ENCODE data around the gene HSF4. TPM values are rescaled to one million over a fixed set of nuclear protein-coding genes. Genes with fewer than 3 reads are reported as not detected.

Gene HSF4
- total RNA-seq, 1 donor from 2014 or later, result 64.9 TPM

- peaks cover 35 to 38% of the 10 kb centered on the region in 2 donors for H3K36me3 ChIP-seq
- no peak for TF ChIP-seq CTCF (IDR thresholded peaks at IDR 0.05)
- H3K4me3 ChIP-seq, result peak overlapping the region; percentile 93 to 99
- H3K4me1 ChIP-seq, result peaks cover 13 to 14% of the 10 kb centered on the region in 2 donors
- H3K27ac ChIP-seq, result peak overlapping the region; percentile 79 to 87
- H3K27me3 ChIP-seq, result no peaks in the 10 kb centered on the region
- DNase-seq (ENCODE audit: low spot score in 2 of 2), result no peak
- H3K9me3 ChIP-seq, result no peaks in the 10 kb centered on the region
- intact Hi-C loops (cut with DNase I), result loop anchor here (2.0 kb wide), 1 partner anchor 34 kb away; the partner anchor contains the start of gene TMEM208
Measured at GRCh38 chr16:67192781-67193361, 28.3 kb downstream of the HSF4 start.

DNA sequence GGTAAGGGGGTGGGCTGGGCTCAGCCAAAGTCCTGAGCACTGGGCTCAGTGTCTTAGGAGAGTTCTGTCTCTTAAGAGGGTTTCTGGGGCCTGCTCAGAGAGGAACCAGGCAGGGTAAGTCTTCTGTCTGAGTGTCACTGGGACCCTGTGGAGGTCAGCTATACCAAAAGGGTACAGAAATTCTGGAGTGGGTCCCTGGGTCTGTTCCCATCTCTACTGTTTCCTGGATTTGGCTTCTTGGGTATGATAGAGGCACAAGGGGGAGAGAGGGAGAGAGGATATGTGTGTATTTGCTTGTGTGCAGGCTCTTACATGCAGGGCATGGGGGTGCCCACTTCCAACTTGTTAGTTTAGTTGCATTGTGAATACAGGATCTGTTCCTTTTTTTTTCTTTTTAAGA, 29.0 kb downstream of the HSF4 start:
- no peak for DNase-seq (ENCODE audit: low spot score in 2 of 2)
- intact Hi-C loops (cut with DNase I), result loop anchor here (2.0 kb wide), 1 partner anchor 33 kb away; the partner anchor contains the start of gene TMEM208
- Histone ChIP-seq H3K27ac (no peak overlapping the region), H3K36me3 (peaks cover 40 to 44% of the 10 kb centered on the region in 2 donors), H3K4me1 (peaks cover 13 to 14% of the 10 kb centered on the region in 2 donors), H3K27me3 (no peaks in the 10 kb centered on the region), H3K9me3 (no peaks in the 10 kb centered on the region), H3K4me3 (peak overlapping the region; percentile 93 to 99)
- TF ChIP-seq CTCF (IDR thresholded peaks at IDR 0.05), result no peak

DNA sequence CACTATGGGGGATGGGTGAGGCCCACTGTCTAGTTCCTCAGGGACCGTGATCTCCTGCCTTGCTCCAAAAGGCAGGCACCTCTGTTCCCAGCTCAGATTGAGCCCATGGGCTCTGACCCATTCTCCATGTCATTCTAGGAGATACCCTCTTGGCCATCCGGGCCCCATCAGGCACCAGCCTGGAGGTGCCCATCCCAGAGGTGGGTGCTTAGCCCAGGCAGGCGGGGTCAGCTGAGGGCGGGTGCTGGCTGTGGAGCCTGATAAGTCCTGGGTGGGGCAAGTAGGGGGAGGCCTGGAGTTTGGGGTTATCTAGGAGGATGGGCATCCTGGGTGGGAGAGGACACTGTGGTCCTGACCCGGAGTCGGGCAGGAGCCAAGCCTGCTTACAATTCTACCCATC, 29.7 kb downstream of the HSF4 start:
- Histone ChIP-seq H3K9me3 (no peaks in the 10 kb centered on the region), H3K27me3 (no peaks in the 10 kb centered on the region), H3K27ac (no peak overlapping the region), H3K4me1 (peaks cover 14 to 16% of the 10 kb centered on the region in 2 donors), H3K4me3 (no peak overlapping the region), H3K36me3 (peaks cover 40 to 44% of the 10 kb centered on the region in 2 donors)
- intact Hi-C loops (cut with DNase I), result no loop called here
- DNase-seq (ENCODE audit: low spot score in 2 of 2), result no peak
- no peak for TF ChIP-seq CTCF (IDR thresholded peaks at IDR 0.05)

DNA sequence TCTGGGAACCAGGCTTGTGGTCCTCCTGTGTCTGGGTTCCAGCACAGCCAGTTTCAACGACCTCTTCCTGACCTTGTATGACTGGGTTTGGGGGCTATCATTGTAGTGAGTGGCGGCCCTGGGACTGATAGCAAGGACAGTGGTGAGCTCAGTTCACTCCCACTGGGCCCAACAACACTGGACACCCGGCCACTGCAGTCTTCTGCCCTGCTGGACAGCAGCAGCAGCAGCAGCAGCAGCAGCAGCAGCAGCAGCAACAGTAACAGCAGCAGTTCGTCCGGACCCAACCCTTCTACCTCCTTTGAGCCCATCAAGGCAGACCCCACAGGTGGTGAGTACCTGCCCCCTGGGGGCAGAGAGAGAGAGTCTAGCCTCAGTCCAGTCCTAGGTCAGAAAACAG, 31.1 kb downstream of the HSF4 start:
- Histone ChIP-seq H3K9me3 (no peaks in the 10 kb centered on the region), H3K27me3 (no peaks in the 10 kb centered on the region), H3K4me1 (peaks cover 14 to 16% of the 10 kb centered on the region in 2 donors), H3K36me3 (peaks cover 40 to 46% of the 10 kb centered on the region in 2 donors), H3K4me3 (no peak overlapping the region), H3K27ac (no peak overlapping the region)
- TF ChIP-seq CTCF (IDR thresholded peaks at IDR 0.05), result no peak
- no peak for DNase-seq (ENCODE audit: low spot score in 2 of 2)
- intact Hi-C loops (cut with DNase I), result no loop called here

- Histone ChIP-seq H3K9me3 (no peaks in the 10 kb centered on the region), H3K4me1 (peaks cover 14 to 16% of the 10 kb centered on the region in 2 donors), H3K36me3 (peaks cover 46 to 55% of the 10 kb centered on the region in 2 donors), H3K4me3 (no peak overlapping the region), H3K27ac (no peak overlapping the region), H3K27me3 (no peaks in the 10 kb centered on the region)
- intact Hi-C loops (cut with DNase I), result no loop called here
- DNase-seq (ENCODE audit: low spot score in 2 of 2), result no peak
- no peak for TF ChIP-seq CTCF (IDR thresholded peaks at IDR 0.05)
Measured at GRCh38 chr16:67196881-67197280, 32.3 kb downstream of the HSF4 start.

Measured in ascending aorta (tissue), 2 donors.